ENCODE data around the gene CAPZB.

Gene CAPZB

DNA sequence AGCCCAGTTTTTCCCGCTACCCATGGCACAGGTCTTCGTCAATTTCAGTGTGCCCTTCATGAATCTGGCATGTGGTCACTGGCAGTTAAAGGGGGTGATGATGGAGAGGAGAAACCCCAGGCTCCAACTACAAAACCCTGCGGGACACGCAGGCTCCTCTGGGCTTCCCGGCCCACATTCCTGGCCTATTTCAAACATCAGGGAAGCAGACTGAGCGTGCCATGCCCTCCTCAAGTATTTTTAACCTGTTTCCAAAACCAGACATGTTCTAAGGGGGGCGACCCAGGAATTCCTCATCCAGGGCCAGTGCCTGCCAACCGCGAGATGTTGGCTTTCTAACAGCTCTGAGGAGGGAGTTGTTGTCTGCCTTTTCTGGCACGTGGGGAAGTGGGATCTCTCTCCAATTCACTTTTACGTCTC lies 85.1 kb downstream of the CAPZB start:
- H3K9me3 ChIP-seq (ENCODE audit: control insufficient read depth, low read length), result no peaks in the 10 kb centered on the region
- H3K27me3 ChIP-seq (replicated peaks; ENCODE audit: control insufficient read depth, insufficient read depth, low read length), result no peaks in the 10 kb centered on the region
- no peak overlapping the region for H3K4me3 ChIP-seq (ENCODE audit: low read length)
- DNase-seq (ENCODE audit: low read depth), result no peak
- peaks cover 39% of the 10 kb centered on the region for H3K4me1 ChIP-seq (ENCODE audit: control insufficient read depth, insufficient read depth, low read length)
- H3K36me3 ChIP-seq (ENCODE audit: control insufficient read depth, insufficient read depth, low read length, severe bottlenecking), result peaks cover 5% of the 10 kb centered on the region
- H3K9ac ChIP-seq (ENCODE audit: low read length), result no peak overlapping the region

DNA sequence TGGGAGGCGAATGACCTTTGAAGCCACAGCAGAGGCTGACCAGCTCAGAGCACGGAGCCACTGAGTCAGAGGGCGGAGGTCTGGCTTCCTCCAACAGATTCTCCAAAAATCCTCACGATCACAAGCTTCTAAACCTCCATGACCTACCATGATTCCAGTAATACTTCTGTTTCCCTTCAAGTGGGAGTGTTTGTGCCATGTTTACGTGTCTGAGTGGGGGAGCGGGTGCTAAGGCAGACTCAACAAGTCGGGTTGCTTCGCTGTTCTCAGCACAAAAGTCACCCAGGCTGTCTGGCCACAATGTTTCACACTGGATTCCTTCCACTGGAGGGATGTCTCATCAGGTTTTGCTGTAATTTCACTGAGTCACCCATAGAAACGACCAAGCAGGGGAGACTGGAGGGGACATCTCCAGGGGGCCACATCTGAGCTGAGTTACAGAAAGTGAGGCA lies 87.0 kb downstream of the CAPZB start:
- Histone ChIP-seq H3K4me1 (ENCODE audit: control insufficient read depth, insufficient read depth, low read length) (peaks cover 36% of the 10 kb centered on the region), H3K9ac (ENCODE audit: low read length) (peak overlapping the region; percentile 16), H3K9me3 (ENCODE audit: control insufficient read depth, low read length) (no peaks in the 10 kb centered on the region), H3K27me3 (replicated peaks; ENCODE audit: control insufficient read depth, insufficient read depth, low read length) (no peaks in the 10 kb centered on the region), H3K4me3 (ENCODE audit: low read length) (no peak overlapping the region), H3K36me3 (ENCODE audit: control insufficient read depth, insufficient read depth, low read length, severe bottlenecking) (peaks cover 5% of the 10 kb centered on the region)
- peak; percentile 93 for DNase-seq (ENCODE audit: low read depth)

DNA sequence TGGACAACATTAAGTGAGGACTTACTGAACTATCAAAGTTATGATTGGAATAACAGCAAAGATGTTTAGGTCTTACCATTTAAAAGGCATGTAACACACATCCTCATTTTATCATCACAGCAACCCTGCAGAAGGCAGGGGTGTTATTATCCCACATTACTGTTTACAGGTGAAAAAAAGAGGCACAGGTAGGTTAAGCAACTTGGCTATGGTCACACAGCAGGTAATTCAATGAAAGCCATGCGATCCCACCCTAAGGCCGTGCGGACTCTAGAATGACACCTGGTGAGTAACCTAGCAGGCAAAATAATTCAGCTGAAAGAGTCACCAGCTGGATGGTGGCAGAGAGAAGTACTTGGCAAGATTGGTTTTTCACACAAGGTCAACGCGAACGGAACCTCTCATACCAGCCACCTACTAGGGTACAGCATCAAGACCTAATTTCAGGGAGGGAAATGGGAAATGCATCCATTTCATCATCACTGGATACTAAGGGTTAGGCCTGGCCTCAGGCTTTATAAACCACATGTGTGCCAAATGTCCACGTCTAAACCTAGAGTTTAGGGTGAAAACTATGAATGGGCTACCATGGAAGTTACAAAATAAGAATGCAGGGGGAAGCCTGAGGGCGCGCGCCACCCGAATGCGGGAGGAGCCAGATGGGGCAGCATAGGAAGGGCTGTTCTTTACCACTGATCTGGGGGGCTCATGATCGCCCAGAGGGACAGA lies 88.0 kb downstream of the CAPZB start:
- Histone ChIP-seq H3K9me3 (ENCODE audit: control insufficient read depth, low read length) (no peaks in the 10 kb centered on the region), H3K4me3 (ENCODE audit: low read length) (no peak overlapping the region), H3K4me1 (ENCODE audit: control insufficient read depth, insufficient read depth, low read length) (peaks cover 36% of the 10 kb centered on the region), H3K27me3 (replicated peaks; ENCODE audit: control insufficient read depth, insufficient read depth, low read length) (no peaks in the 10 kb centered on the region), H3K36me3 (ENCODE audit: control insufficient read depth, insufficient read depth, low read length, severe bottlenecking) (peaks cover 5% of the 10 kb centered on the region), H3K9ac (ENCODE audit: low read length) (peak overlapping the region; percentile 16)
- DNase-seq (ENCODE audit: low read depth), result peak; percentile 44

DNA sequence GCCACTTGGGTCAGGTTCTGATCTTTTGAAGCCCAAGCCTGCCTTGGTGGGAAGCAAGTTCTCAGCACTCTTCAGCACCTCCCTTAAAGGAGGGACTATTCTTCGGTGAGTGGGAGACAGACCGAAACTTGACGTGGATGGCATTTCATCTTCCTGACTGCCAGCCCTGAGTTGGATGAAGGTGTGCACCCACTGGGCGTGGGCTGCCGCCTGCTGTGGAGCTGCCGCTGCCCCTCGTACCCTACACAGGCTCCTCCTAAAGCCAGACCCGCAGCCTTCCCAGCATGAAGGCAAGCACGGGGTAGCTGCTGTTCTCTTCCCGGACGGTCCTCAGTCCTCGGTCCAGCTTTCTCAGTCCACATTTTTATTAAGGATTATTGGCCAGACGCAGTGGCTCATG lies 89.1 kb downstream of the CAPZB start:
- no peaks in the 10 kb centered on the region for H3K27me3 ChIP-seq (replicated peaks; ENCODE audit: control insufficient read depth, insufficient read depth, low read length)
- peaks cover 5% of the 10 kb centered on the region for H3K36me3 ChIP-seq (ENCODE audit: control insufficient read depth, insufficient read depth, low read length, severe bottlenecking)
- no peak overlapping the region for H3K4me3 ChIP-seq (ENCODE audit: low read length)
- H3K9me3 ChIP-seq (ENCODE audit: control insufficient read depth, low read length), result no peaks in the 10 kb centered on the region
- DNase-seq (ENCODE audit: low read depth), result no peak
- H3K4me1 ChIP-seq (ENCODE audit: control insufficient read depth, insufficient read depth, low read length), result peaks cover 32% of the 10 kb centered on the region
- no peak overlapping the region for H3K9ac ChIP-seq (ENCODE audit: low read length)

DNA sequence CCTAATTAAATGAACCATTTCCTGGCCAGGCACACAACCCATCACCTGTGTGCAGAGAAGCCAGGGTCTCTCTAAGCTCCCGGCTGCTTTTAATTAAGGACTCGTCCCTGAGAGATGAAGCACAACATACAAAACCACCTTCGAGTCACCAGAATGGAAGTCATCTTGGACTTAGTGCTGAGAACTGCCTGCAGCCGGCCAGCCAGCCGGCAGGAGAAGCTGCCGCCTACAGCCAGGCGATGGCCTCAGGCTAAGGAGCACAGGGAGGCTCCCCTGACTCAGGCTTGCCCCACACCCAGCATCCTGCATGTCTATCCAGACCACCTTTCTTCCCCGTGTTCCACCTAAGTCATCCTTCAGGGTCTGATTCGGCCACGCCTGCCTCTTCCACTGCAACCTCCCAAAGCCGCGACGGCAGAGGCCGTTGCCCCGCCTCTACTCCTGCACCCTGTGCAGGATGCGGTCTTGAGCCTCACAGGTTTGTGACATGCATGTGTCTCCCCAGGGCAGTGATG lies 89.6 kb downstream of the CAPZB start:
- Histone ChIP-seq H3K4me1 (ENCODE audit: control insufficient read depth, insufficient read depth, low read length) (peaks cover 29% of the 10 kb centered on the region), H3K4me3 (ENCODE audit: low read length) (no peak overlapping the region), H3K9me3 (ENCODE audit: control insufficient read depth, low read length) (no peaks in the 10 kb centered on the region), H3K27me3 (replicated peaks; ENCODE audit: control insufficient read depth, insufficient read depth, low read length) (no peaks in the 10 kb centered on the region), H3K9ac (ENCODE audit: low read length) (no peak overlapping the region), H3K36me3 (ENCODE audit: control insufficient read depth, insufficient read depth, low read length, severe bottlenecking) (peaks cover 5% of the 10 kb centered on the region)
- peak; percentile 83 for DNase-seq (ENCODE audit: low read depth)

DNA sequence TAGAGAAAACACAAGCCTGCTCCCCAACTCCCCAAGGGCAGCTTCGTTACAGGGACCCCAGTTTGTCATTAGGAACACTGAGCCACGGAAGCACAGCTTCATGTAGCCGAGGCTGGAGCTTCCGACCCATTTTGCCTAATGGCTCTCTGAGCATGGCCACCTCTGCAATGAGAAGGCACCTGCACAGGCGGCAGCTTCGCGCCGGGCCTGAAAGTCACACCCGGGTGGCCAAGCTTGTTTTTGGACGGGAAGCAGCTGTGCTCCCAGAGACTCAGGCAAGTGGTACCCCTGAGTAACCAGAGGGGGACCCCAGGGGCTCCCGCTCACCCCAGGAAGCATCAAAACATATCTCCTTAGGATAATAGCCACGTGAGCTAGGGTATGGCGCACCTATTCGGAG lies 92.3 kb downstream of the CAPZB start:
- no peak overlapping the region for H3K9ac ChIP-seq (ENCODE audit: low read length)
- DNase-seq (ENCODE audit: low read depth), result no peak
- no peaks in the 10 kb centered on the region for H3K9me3 ChIP-seq (ENCODE audit: control insufficient read depth, low read length)
- H3K4me1 ChIP-seq (ENCODE audit: control insufficient read depth, insufficient read depth, low read length), result peaks cover 22% of the 10 kb centered on the region
- H3K36me3 ChIP-seq (ENCODE audit: control insufficient read depth, insufficient read depth, low read length, severe bottlenecking), result peaks cover 5% of the 10 kb centered on the region
- H3K4me3 ChIP-seq (ENCODE audit: low read length), result no peak overlapping the region
- no peaks in the 10 kb centered on the region for H3K27me3 ChIP-seq (replicated peaks; ENCODE audit: control insufficient read depth, insufficient read depth, low read length)

DNA sequence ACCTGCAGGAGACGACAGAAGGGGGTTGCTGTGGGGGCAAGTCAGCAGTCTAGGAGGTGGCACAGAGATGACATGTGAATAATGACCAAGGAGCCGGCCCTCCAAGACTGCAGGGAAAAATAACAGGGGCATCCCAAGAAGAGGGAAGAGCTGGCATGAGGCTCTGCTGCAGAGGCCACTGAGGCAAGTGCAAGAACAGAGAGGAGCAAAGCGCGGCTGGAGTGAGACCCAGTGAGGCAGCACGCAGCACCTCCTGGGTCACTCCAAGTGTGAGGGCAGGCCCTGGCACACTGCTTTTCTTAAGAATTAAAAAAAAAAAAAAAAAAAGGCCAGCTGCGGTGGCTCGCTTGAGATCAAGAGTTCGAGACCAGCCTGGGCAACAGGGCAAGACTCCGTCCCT lies 93.1 kb downstream of the CAPZB start:
- Histone ChIP-seq H3K36me3 (ENCODE audit: control insufficient read depth, insufficient read depth, low read length, severe bottlenecking) (peaks cover 5% of the 10 kb centered on the region), H3K9ac (ENCODE audit: low read length) (peak overlapping the region; percentile 79), H3K27me3 (replicated peaks; ENCODE audit: control insufficient read depth, insufficient read depth, low read length) (no peaks in the 10 kb centered on the region), H3K9me3 (ENCODE audit: control insufficient read depth, low read length) (no peaks in the 10 kb centered on the region), H3K4me3 (ENCODE audit: low read length) (no peak overlapping the region), H3K4me1 (ENCODE audit: control insufficient read depth, insufficient read depth, low read length) (peaks cover 17% of the 10 kb centered on the region)
- DNase-seq (ENCODE audit: low read depth), result no peak

DNA sequence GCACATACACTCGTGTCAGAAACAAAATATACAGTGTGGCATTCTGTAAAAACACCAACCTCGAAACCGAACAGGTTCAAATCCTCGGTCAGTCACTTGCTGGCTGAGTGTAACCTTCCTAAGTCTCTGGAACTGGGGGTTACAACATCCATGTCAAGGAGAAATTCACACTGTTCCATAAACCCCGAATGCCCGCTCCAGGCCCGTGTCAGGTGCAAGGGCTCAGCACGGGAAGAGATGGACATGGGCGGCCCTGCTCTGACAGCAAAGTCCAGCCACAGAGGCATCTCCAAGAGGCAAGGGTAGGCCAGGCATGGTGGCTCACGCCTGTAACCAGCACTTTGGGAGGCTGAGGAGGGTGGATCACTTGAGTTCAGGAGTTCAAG lies 93.8 kb downstream of the CAPZB start:
- H3K9me3 ChIP-seq (ENCODE audit: control insufficient read depth, low read length), result no peaks in the 10 kb centered on the region
- peaks cover 5% of the 10 kb centered on the region for H3K36me3 ChIP-seq (ENCODE audit: control insufficient read depth, insufficient read depth, low read length, severe bottlenecking)
- H3K9ac ChIP-seq (ENCODE audit: low read length), result peak overlapping the region; percentile 79
- peak overlapping the region; percentile 61 for H3K4me3 ChIP-seq (ENCODE audit: low read length)
- no peak for DNase-seq (ENCODE audit: low read depth)
- no peaks in the 10 kb centered on the region for H3K27me3 ChIP-seq (replicated peaks; ENCODE audit: control insufficient read depth, insufficient read depth, low read length)
- peaks cover 19% of the 10 kb centered on the region for H3K4me1 ChIP-seq (ENCODE audit: control insufficient read depth, insufficient read depth, low read length)

DNA sequence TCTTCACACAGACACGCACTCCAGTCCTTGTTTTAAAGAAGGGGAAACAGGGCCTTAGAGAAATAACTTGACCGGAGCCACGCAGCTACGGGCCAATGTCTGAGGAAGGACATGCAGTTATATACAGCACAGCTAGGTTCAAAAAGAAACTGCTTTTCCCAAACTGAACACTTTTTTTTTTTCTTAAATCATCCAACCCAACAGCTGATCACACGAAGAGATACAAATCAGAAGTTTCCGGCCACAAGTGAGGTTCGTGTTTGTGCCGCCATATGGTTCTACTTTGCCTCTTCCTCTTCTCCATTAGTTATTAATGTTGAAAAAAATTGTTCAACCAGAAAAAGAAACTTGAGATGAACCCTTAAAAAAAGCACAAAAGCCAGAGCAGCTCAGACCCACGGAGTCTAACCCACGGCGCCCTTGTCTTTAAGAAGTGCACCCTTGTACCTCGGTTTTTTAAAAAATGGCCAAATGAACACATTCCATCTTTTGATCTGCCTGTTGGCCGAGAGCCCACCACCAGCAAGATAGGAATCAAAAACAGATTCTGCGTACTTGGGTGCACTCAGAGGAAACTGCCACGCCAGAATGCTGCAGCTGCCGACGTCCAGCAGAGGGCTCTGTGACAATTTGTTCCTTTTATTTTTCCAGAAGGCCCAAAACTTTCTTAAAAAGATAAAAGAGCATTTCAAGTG lies 94.3 kb downstream of the CAPZB start:
- no peaks in the 10 kb centered on the region for H3K27me3 ChIP-seq (replicated peaks; ENCODE audit: control insufficient read depth, insufficient read depth, low read length)
- peak; percentile 94 for DNase-seq (ENCODE audit: low read depth)
- peak overlapping the region; percentile 79 for H3K9ac ChIP-seq (ENCODE audit: low read length)
- peaks cover 24% of the 10 kb centered on the region for H3K4me1 ChIP-seq (ENCODE audit: control insufficient read depth, insufficient read depth, low read length)
- H3K36me3 ChIP-seq (ENCODE audit: control insufficient read depth, insufficient read depth, low read length, severe bottlenecking), result peaks cover 2% of the 10 kb centered on the region
- H3K4me3 ChIP-seq (ENCODE audit: low read length), result peak overlapping the region; percentile 61
- H3K9me3 ChIP-seq (ENCODE audit: control insufficient read depth, low read length), result no peaks in the 10 kb centered on the region

DNA sequence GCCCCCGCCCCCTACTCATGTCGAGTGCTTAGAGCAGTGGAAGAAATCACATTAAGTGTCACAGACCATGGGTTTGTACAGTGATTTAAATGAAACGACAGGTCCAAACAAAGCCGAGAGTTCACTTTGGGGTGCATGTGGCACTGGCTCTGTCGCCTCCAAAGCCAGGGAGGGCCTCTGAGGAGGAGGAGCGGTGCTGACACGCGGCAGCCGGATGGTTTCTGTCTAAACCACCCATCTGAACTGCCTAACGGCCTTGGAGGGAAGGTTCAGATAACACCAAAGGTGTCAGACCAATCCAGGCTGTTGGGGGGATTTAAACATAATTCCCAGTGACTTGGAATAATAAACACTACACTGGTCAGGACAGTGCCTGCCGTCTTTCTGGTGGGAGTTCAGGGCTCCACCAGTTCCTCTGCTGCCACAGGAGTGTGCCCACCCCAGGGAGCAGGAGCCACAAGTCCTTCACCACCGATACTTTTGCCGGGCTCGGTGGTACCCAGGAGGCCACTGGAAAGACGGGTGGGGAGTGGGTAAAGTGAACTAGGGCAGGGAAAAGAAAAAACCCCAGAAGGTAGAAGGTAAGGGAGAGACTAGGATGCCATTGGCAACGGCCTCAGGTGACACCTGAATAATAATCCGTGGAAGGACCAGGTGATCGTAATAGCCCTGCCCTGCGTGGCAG lies 95.0 kb downstream of the CAPZB start:
- Histone ChIP-seq H3K9me3 (ENCODE audit: control insufficient read depth, low read length) (no peaks in the 10 kb centered on the region), H3K9ac (ENCODE audit: low read length) (peak overlapping the region; percentile 79), H3K27me3 (replicated peaks; ENCODE audit: control insufficient read depth, insufficient read depth, low read length) (no peaks in the 10 kb centered on the region), H3K4me1 (ENCODE audit: control insufficient read depth, insufficient read depth, low read length) (peaks cover 27% of the 10 kb centered on the region), H3K4me3 (ENCODE audit: low read length) (peak overlapping the region; percentile 61), H3K36me3 (ENCODE audit: control insufficient read depth, insufficient read depth, low read length, severe bottlenecking) (no peaks in the 10 kb centered on the region)
- no peak for DNase-seq (ENCODE audit: low read depth)

DNA sequence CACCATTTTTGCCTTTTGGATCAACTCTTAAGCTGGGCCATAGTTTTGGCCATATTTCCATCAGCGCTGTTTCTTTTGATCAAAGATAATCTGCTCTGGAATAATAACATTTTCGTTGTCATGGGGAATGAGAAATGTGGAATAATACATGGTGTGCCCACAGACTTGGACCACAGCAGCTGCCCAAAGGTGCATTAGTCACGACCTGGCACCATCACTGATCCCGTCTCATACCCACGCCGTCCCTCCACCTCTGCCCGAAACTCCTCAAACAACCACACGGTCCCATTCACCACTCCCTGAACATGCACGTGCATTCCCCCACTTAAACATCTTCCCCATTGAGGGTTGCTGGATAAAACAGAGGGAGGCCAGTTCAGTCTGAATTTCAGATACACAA lies 96.4 kb downstream of the CAPZB start:
- Histone ChIP-seq H3K4me1 (ENCODE audit: control insufficient read depth, insufficient read depth, low read length) (peaks cover 34% of the 10 kb centered on the region), H3K9me3 (ENCODE audit: control insufficient read depth, low read length) (no peaks in the 10 kb centered on the region), H3K27me3 (replicated peaks; ENCODE audit: control insufficient read depth, insufficient read depth, low read length) (no peaks in the 10 kb centered on the region), H3K36me3 (ENCODE audit: control insufficient read depth, insufficient read depth, low read length, severe bottlenecking) (peaks cover 8% of the 10 kb centered on the region), H3K9ac (ENCODE audit: low read length) (no peak overlapping the region), H3K4me3 (ENCODE audit: low read length) (no peak overlapping the region)
- no peak for DNase-seq (ENCODE audit: low read depth)
